Fibroblast of lung (primary cell): ENCODE results near the gene WDR7. TPM values are rescaled to one million over a fixed set of nuclear protein-coding genes. Genes with fewer than 3 reads are reported as not detected.

Source experiments
- DNase-seq, 2 donors: peaks; one replicate each; pipeline versions ENCODE4 v3.0.0 to v3.0.0-alpha.2; 2010; ENCODE audit warnings: low read depth in 2 of 2
- H2AFZ ChIP-seq: 2 replicates; pipeline ENCODE4 v1.5.1; 2012; ENCODE audit warnings: low read length, control low read depth, inconsistent platforms
- H3K27ac ChIP-seq: 2 replicates; pipeline ENCODE4 v1.5.1; 2011; ENCODE audit warnings: low read length, control low read depth; ENCODE audit not compliant: insufficient read depth
- H3K27me3 ChIP-seq: 2 replicates; pipeline ENCODE4 v1.5.1; 2011; ENCODE audit warnings: mild to moderate bottlenecking, low read length; ENCODE audit not compliant: control insufficient read depth, insufficient read depth
- H3K36me3 ChIP-seq: 2 replicates; pipeline ENCODE4 v1.5.1; 2011; ENCODE audit warnings: low read length; ENCODE audit not compliant: control insufficient read depth, insufficient read depth
- H3K4me1 ChIP-seq: 2 replicates; pipeline ENCODE4 v1.5.1; 2011; ENCODE audit warnings: low read length; ENCODE audit not compliant: control insufficient read depth, insufficient read depth; ENCODE audit errors: extremely low read depth
- H3K4me2 ChIP-seq: 2 replicates; pipeline ENCODE4 v1.5.1; 2011; ENCODE audit warnings: low read length, control low read depth; ENCODE audit not compliant: insufficient read depth; ENCODE audit errors: extremely low read depth
- H3K4me3 ChIP-seq, 4 experiments: fragments of 200-600 bp in 1 of 4; sonication (generic) in 1 of 4; replicated peaks in 1 of 4; 2 replicates each; pipeline ENCODE4 v1.5.1; 2011 to 2016; ENCODE audit warnings: low read length in 4 of 4, low read depth in 3 of 4, mild to moderate bottlenecking in 3 of 4, control low read depth in 2 of 4, inconsistent platforms in 1 of 4, mixed read lengths in 1 of 4; ENCODE audit not compliant: insufficient read depth in 1 of 4; ENCODE audit errors: control extremely low read depth in 1 of 4
- H3K79me2 ChIP-seq: 2 replicates; pipeline ENCODE4 v1.5.1; 2012; ENCODE audit warnings: mild to moderate bottlenecking, low read length, inconsistent platforms; ENCODE audit not compliant: control insufficient read depth, insufficient read depth
- H3K9ac ChIP-seq: 2 replicates; pipeline ENCODE4 v1.5.1; 2011; ENCODE audit warnings: mild to moderate bottlenecking, low read length, control low read depth; ENCODE audit not compliant: insufficient read depth
- H3K9me3 ChIP-seq: 2 replicates; pipeline ENCODE4 v1.5.1; 2012; ENCODE audit warnings: low read depth, low read length; ENCODE audit not compliant: control insufficient read depth, insufficient read depth
- H4K20me1 ChIP-seq: 2 replicates; pipeline ENCODE4 v1.5.1; 2011; ENCODE audit warnings: low read length; ENCODE audit not compliant: control insufficient read depth, insufficient read depth; ENCODE audit errors: extremely low read depth
- EZH2 ChIP-seq: IDR thresholded peaks from 2 replicates; pipeline ENCODE4 v1.5.1; 2012; ENCODE audit warnings: low read length, control low read depth, mild to moderate bottlenecking; ENCODE audit errors: missing control alignments
- polyA plus RNA-seq, 2 donors: library from polyadenylated mRNA; depleted of rRNA in 1 of 2; stranded (reverse) in 1 of 2; unstranded in 1 of 2; fragments of >200 nt; gene quantifications; 2 replicates each; pipeline ENCODE4 v1.2.1, GENCODE V29; 2011 to 2012; ENCODE audit warnings: missing spikeins in 1 of 2
- total RNA-seq: library from RNA; depleted of rRNA; stranded (reverse); fragments of >200 nt; gene quantifications from 2 replicates; pipeline ENCODE4 v1.2.1, GENCODE V29; 2014
- TF ChIP-seq, protein P1 (sequence below), 2 donors: IDR thresholded peaks in 1 of 2; conservative IDR thresholded peaks in 1 of 2; 1 replicate in 1 of 2; 2 replicates in 1 of 2; pipeline ENCODE4 v1.5.1; 2011 to 2012; ENCODE audit warnings: low read length in 2 of 2, control low read depth in 1 of 2, inconsistent platforms in 1 of 2, low read depth in 1 of 2, mild to moderate bottlenecking in 1 of 2

Gene WDR7
- total and polyA plus RNA-seq, 2 donors (not counting 1 experiment from before 2014, with no cell fraction given): 7.2 to 27.2 TPM

GRCh38 chr18:57059366-57059765 lies 408.2 kb downstream of the WDR7 start:
- Histone ChIP-seq H3K9ac (no peak overlapping the region), H3K9me3 (no peaks in the 10 kb centered on the region), H3K27me3 (no peaks in the 10 kb centered on the region), H3K4me3 (no peak overlapping the region), H3K4me2 (no peak overlapping the region), H3K36me3 (no peaks in the 10 kb centered on the region), H2AFZ (no peak overlapping the region), H3K79me2 (no peaks in the 10 kb centered on the region), H3K4me1 (no peaks in the 10 kb centered on the region), H4K20me1 (no peaks in the 10 kb centered on the region), H3K27ac (no peak overlapping the region)
- TF ChIP-seq, protein P1, sequence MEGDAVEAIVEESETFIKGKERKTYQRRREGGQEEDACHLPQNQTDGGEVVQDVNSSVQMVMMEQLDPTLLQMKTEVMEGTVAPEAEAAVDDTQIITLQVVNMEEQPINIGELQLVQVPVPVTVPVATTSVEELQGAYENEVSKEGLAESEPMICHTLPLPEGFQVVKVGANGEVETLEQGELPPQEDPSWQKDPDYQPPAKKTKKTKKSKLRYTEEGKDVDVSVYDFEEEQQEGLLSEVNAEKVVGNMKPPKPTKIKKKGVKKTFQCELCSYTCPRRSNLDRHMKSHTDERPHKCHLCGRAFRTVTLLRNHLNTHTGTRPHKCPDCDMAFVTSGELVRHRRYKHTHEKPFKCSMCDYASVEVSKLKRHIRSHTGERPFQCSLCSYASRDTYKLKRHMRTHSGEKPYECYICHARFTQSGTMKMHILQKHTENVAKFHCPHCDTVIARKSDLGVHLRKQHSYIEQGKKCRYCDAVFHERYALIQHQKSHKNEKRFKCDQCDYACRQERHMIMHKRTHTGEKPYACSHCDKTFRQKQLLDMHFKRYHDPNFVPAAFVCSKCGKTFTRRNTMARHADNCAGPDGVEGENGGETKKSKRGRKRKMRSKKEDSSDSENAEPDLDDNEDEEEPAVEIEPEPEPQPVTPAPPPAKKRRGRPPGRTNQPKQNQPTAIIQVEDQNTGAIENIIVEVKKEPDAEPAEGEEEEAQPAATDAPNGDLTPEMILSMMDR (conservative IDR thresholded peaks at IDR 0.05 in 1 of 2, IDR thresholded peaks at IDR 0.05 in 1 of 2; ENCODE audit: low read depth in 1 of 2, low read length in 2 of 2): no peak
- no peak for TF ChIP-seq EZH2
- no peak for DNase-seq

GRCh38 chr18:57060814-57061213 lies 409.7 kb downstream of the WDR7 start:
- H3K4me1 ChIP-seq: no peaks in the 10 kb centered on the region
- no peaks in the 10 kb centered on the region for H3K36me3 ChIP-seq
- no peaks in the 10 kb centered on the region for H3K27me3 ChIP-seq
- no peaks in the 10 kb centered on the region for H3K79me2 ChIP-seq
- H3K4me2 ChIP-seq: no peak overlapping the region
- DNase-seq: no peak
- H3K4me3 ChIP-seq: no peak overlapping the region
- no peaks in the 10 kb centered on the region for H4K20me1 ChIP-seq
- no peak overlapping the region for H3K27ac ChIP-seq
- H3K9ac ChIP-seq: no peak overlapping the region
- no peaks in the 10 kb centered on the region for H3K9me3 ChIP-seq
- no peak overlapping the region for H2AFZ ChIP-seq
- TF ChIP-seq, protein P1 (conservative IDR thresholded peaks at IDR 0.05 in 1 of 2, IDR thresholded peaks at IDR 0.05 in 1 of 2; ENCODE audit: low read depth in 1 of 2, low read length in 2 of 2): no peak
- no peak for TF ChIP-seq EZH2

DNA sequence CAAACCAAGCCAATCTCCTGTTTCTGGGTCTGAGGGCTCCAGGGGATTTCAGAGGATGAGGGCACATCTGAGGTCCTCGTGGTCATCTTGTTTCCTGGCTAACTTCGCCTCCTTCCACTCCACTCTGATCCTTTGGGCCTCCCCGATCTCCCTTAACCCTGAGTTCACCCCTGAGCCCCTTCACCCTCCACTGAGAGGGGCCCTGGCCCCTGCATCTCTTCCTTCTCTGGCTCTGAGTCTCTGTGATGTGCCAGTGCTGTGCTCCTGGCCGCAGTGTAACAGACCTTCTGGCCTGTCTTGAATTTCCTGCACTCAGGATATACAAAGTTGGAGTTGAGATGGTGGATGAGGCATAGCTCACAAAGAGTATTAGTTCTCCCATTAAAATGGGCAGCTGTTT lies 411.0 kb downstream of the WDR7 start:
- no peak for DNase-seq
- Histone ChIP-seq H3K9me3 (no peaks in the 10 kb centered on the region), H3K36me3 (no peaks in the 10 kb centered on the region), H3K4me2 (no peak overlapping the region), H3K4me1 (no peaks in the 10 kb centered on the region), H3K27me3 (no peaks in the 10 kb centered on the region), H3K79me2 (no peaks in the 10 kb centered on the region), H3K9ac (no peak overlapping the region), H2AFZ (no peak overlapping the region), H3K4me3 (no peak overlapping the region), H3K27ac (no peak overlapping the region), H4K20me1 (no peaks in the 10 kb centered on the region)
- TF ChIP-seq, protein P1 (conservative IDR thresholded peaks at IDR 0.05 in 1 of 2, IDR thresholded peaks at IDR 0.05 in 1 of 2; ENCODE audit: low read depth in 1 of 2, low read length in 2 of 2): no peak
- TF ChIP-seq EZH2: no peak
